Activated CD4-positive, alpha-beta memory T cell treated with anti-CD3 and anti-CD28 coated beads, Interleukin-2, amount 10 ng/mL, durations not matched to agents 7 days and 5 days (primary cell): ENCODE measurements around the gene UXT. TPM values are rescaled to one million over a fixed set of nuclear protein-coding genes. Genes with fewer than 3 reads are reported as not detected.

Source experiments
- CTCF ChIA-PET: fragments of 350-600 bp; sonication (Branson Sonifier 250); formaldehyde crosslinking; loops from one replicate; lab custom pipeline; 2021; ENCODE audit warnings: antibody characterized with exemption, inconsistent platforms; lab: Charles Lee
- POLR2A ChIA-PET: fragments of 350-600 bp; sonication (Branson Sonifier 250); formaldehyde crosslinking; loops from one replicate; lab custom pipeline; 2021; ENCODE audit warnings: antibody characterized with exemption; lab: Charles Lee
- DNase-seq: peaks from one replicate; pipeline ENCODE4 v3.0.0-alpha.2; 2020
- H3K27ac Mint-ChIP-seq: one replicate; pipeline ENCODE4 v1.8.0; 2021; ENCODE audit warnings: mild to moderate bottlenecking, mixed read lengths
- H3K27me3 Mint-ChIP-seq: one replicate; pipeline ENCODE4 v1.8.0; 2021; ENCODE audit warnings: mixed read lengths
- H3K36me3 Mint-ChIP-seq: one replicate; pipeline ENCODE4 v1.8.0; 2021; ENCODE audit warnings: low read depth, mixed read lengths
- H3K4me1 Mint-ChIP-seq: one replicate; pipeline ENCODE4 v1.8.0; 2021; ENCODE audit warnings: mixed read lengths
- H3K4me3 Mint-ChIP-seq: one replicate; pipeline ENCODE4 v1.8.0; 2021; ENCODE audit warnings: mild to moderate bottlenecking, mixed read lengths
- H3K9me3 Mint-ChIP-seq: one replicate; pipeline ENCODE4 v1.8.0; 2021; ENCODE audit warnings: mixed read lengths
- total RNA-seq, 2 experiments: library from RNA; stranded (reverse); gene quantifications; one replicate each; pipeline ENCODE4 v1.2.3, GENCODE V29; 2021

UXT gene
- total RNA-seq, 2 experiments from 2014 or later: 162 to 167 TPM

DNA sequence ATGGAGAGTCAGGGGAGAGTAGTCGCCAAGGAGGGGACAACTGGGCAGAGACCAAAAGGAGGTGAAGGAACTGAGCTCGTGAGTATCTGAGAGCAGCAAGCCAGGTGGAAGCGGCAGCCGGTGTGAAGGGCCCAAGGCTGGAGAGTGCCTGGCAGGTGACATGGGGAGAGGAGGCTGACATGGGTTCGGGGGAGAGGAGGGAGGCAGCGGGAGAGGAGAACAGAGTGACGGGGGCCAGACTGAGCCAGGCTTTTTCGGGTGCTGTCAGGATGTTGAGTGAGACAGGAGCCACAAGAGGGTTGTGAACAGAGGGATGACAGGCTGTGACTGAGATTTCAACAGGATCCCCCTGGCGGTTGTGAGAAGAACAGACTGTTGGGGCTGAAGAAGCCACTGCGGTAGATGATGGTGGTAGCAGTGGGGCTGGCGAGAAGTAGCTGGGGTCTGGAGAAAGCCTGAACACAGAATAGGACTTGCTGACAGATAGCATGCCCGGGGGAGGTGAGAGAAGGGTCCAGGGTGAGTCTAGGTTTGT, 14.4 kb downstream of the UXT start:
- peak; percentile 23 for DNase-seq
- H3K9me3 Mint-ChIP-seq: no peaks in the 10 kb centered on the region
- peaks cover 53% of the 10 kb centered on the region for H3K36me3 Mint-ChIP-seq
- ChIA-PET CTCF (interaction anchor here (0.8 to 2.1 kb wide), 4 partner anchors 14 to 147 kb away, joined by 3 to 5 read pairs (median 4); no protein-coding TSS in a partner anchor), POLR2A (interaction anchor here (0.8 kb wide), 1 partner anchor 39 kb away, joined by 3 read pairs; no protein-coding TSS in a partner anchor)
- no peaks in the 10 kb centered on the region for H3K27me3 Mint-ChIP-seq
- H3K27ac Mint-ChIP-seq: peak overlapping the region; percentile 16
- H3K4me1 Mint-ChIP-seq: peaks cover 43% of the 10 kb centered on the region
- H3K4me3 Mint-ChIP-seq: no peak overlapping the region

DNA sequence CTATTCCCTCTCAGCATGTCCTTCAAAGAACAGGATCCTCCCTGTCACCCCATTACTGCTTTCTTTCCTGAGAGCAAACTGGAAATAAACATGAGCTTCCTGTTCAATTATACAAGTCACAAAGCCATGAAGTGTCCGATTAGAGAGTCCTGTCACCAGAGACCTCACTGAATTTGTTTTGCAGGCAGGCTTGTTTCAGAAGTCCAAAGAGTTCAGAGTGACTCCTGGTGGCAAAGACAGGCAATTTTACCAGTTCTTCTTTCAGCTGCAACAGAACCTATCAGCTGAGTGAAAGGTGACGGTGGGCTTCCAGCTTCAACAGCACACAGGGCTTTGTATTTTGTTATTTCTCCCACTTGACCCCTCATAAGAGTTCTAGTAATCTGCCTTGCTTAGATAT, 15.1 kb downstream of the UXT start:
- Mint-ChIP-seq H3K36me3 (peaks cover 54% of the 10 kb centered on the region), H3K27ac (no peak overlapping the region), H3K27me3 (no peaks in the 10 kb centered on the region), H3K4me1 (peaks cover 46% of the 10 kb centered on the region), H3K4me3 (no peak overlapping the region), H3K9me3 (no peaks in the 10 kb centered on the region)
- CTCF ChIA-PET: interaction anchor here (0.8 to 2.1 kb wide), 4 partner anchors 13 to 147 kb away, joined by 3 to 8 read pairs (median 4); no protein-coding TSS in a partner anchor
- POLR2A ChIA-PET: interaction anchor here (0.8 to 1.7 kb wide), 3 partner anchors 9 to 39 kb away, joined by 3 to 4 read pairs (median 3); no protein-coding TSS in a partner anchor
- DNase-seq: no peak

DNA sequence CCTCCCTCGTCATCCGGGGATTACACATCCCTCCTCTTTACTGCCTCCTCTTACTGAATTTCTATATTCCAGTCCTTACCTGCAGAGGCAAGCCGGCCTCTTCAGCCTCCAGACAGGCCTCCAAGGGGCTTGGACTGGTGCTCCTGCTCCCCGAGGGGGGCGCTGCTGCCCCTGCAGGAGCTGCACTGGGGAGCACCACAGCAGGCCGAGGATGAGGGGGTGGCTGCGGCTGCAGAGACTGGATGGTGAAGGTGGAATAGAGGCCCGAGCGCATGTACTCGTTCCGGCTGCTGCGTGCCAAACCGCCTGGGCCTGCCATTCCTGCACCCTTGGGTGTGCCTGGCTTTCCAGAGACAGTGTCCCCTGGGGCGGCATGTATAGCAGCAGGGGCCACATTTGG, 20.2 kb downstream of the UXT start:
- Mint-ChIP-seq H3K27me3 (no peaks in the 10 kb centered on the region), H3K4me3 (no peak overlapping the region), H3K9me3 (no peaks in the 10 kb centered on the region), H3K36me3 (peaks cover 61% of the 10 kb centered on the region), H3K4me1 (peaks cover 24% of the 10 kb centered on the region), H3K27ac (no peak overlapping the region)
- POLR2A ChIA-PET: interaction anchor here (3.5 kb wide), 1 partner anchor 11 kb away, joined by 15 read pairs; the partner anchor contains the start of gene ELK1
- CTCF ChIA-PET: no interaction called here
- no peak for DNase-seq

DNA sequence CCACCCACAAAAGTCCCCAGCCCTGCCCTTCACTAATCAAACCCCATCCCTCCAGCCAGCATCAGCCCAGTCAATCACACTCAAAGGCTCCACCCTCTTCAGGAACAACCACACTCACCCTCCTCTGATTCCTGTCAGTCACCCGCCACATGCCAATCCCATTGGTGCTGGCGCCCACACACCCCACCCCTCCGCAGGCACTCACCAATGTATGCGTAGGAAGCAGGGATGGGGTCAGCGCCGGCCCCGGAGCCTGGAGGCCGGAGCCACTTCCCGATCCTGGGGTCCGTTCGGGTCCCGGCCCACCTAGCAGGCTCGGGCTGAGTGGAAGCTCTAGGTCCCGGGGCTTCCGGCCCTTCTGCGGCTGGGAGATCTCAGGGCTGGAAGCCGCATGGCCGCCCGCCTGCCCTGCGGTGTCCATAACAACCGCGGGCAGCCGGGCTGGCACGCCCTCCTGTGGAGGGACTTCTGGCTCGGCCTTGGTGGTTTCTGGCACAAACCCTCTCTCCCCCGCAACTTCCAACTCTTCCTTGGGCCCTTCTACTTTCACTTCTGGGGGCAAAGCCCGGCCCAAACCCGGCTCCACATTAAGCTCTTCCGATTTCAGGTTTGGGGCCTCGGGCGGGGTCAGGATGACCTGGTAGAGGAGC, 21.3 kb downstream of the UXT start:
- no peaks in the 10 kb centered on the region for H3K9me3 Mint-ChIP-seq
- H3K4me3 Mint-ChIP-seq: peak overlapping the region; percentile 52
- DNase-seq: peak; percentile 39
- ChIA-PET POLR2A (interaction anchor here (3.5 kb wide), 1 partner anchor 12 kb away, joined by 15 read pairs; the partner anchor contains the start of gene ELK1), CTCF (interaction anchor here (1.1 kb wide), 1 partner anchor 10 kb away, joined by 3 read pairs; no protein-coding TSS in a partner anchor)
- H3K36me3 Mint-ChIP-seq: peaks cover 59% of the 10 kb centered on the region
- H3K27ac Mint-ChIP-seq: peak overlapping the region; percentile 44
- no peaks in the 10 kb centered on the region for H3K27me3 Mint-ChIP-seq
- peaks cover 22% of the 10 kb centered on the region for H3K4me1 Mint-ChIP-seq

DNA sequence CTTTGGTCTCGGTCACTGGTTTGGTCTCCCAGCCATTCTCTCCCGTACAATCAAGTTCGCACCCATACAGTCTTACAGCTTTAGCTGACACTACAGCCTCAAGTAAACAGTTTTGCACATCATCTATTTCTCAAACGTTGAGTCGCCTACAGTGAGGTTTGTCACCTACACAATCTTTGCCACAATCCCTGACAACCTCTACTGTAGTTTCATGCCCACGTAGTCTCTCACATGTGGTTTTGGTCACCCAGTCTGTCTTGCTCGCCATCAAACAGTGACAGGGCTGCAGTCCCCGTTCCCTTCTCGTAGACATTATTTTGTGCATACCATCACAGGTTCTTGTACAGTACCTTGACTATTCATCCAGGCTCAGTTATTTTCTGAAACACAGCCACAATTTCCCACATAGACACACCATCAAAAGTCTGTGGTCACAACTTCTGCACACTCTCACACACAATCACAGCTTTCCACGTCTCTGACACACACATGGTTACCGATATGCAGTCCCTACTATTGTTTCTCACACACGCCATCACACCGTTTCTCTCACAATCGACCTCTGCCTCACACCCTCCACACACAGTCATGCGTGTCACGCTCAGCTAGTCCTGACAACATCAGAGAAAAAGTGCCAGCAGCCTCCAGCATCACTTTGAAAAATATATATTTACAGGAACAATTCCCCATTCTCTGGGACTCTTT, 24.0 kb downstream of the UXT start:
- Mint-ChIP-seq H3K4me1 (peaks cover 25% of the 10 kb centered on the region), H3K36me3 (peaks cover 39% of the 10 kb centered on the region), H3K27me3 (no peaks in the 10 kb centered on the region), H3K9me3 (no peaks in the 10 kb centered on the region), H3K4me3 (no peak overlapping the region), H3K27ac (no peak overlapping the region)
- DNase-seq: peak; percentile 17
- POLR2A ChIA-PET: no interaction called here
- CTCF ChIA-PET: no interaction called here

DNA sequence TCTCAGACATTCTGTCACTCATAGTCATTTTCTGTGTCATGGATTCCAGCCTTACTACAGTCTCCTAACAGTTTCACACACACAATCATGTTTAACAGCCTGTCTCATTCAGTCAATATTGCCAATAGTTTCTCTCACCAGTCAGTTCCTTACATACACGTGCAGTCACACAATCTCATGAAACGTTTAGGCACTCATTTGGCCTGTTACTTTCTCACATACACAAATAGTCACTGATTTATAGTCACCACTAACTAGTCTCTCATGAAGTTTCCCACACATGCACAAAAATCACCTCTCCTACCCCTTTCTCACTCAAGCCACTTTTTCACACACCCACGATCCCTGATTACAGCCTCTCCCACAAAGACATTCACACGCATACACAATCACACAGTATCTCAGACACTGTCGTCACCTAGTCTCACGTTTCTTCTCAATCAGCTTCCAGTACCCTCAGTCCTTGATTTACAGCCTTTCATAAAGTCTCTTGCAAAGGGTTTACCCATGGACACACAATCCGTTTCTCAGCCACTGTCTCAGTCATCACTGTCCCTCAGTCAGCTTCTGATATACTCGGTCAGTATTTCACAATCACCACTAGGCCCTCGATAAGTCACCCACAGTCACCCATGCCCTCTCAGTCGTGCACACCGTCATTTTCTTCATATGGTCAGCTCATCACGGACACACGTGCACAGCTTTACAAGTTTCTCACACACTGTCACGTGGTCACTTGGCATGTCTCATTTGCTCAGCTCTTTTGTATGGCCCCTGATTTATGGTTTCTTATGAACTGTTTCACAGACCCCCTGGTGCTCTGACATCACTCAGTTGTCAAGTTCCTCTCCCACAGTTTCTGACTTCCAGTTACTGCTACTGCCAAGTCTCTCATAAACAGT, 25.0 kb downstream of the UXT start:
- Mint-ChIP-seq H3K36me3 (peaks cover 28% of the 10 kb centered on the region), H3K27ac (no peak overlapping the region), H3K9me3 (no peaks in the 10 kb centered on the region), H3K4me3 (no peak overlapping the region), H3K27me3 (no peaks in the 10 kb centered on the region), H3K4me1 (peaks cover 30% of the 10 kb centered on the region)
- DNase-seq: no peak
- ChIA-PET POLR2A (no interaction called here), CTCF (no interaction called here)

DNA sequence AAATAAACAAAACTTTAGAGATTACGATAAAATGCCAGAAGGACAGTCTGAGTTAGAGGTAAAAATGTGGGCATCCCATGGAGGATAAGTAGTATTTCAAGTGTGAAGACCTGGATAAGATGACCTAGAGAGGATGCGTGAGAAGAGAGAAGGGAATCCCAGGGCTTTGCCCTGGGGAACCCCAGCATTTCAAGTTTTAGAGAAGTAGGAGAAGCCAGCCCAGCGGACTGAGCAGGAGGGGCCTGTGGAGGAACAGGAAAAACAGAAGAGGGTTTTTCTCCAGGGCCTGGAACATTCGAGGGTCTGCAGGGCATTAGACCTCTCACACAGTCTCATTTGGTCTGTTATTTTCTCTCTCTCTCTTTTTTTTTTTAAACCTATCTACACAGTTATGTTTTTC, 26.3 kb downstream of the UXT start:
- Mint-ChIP-seq H3K9me3 (no peaks in the 10 kb centered on the region), H3K36me3 (peaks cover 16% of the 10 kb centered on the region), H3K27ac (no peak overlapping the region), H3K27me3 (no peaks in the 10 kb centered on the region), H3K4me3 (no peak overlapping the region), H3K4me1 (peaks cover 26% of the 10 kb centered on the region)
- CTCF ChIA-PET: no interaction called here
- POLR2A ChIA-PET: no interaction called here
- no peak for DNase-seq

DNA sequence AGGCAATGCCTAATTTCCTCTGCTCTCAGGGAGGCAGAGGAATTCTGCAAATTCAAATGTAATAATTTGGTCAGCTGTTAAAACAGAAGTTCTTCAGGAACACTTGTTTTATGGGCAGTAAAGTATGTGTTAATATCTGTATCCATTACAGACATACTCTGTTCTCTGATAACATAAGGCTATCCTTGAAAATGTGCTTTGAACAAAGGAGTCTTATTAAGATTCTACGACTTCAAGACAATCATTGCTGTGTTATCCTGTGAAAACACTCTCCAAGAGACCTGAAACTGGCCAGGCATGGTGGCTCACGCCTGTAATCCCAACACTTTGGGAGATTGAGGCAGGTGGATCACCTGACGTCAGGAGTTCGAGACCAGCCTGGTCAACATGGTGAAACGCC, 27.3 kb downstream of the UXT start:
- Mint-ChIP-seq H3K27ac (no peak overlapping the region), H3K27me3 (no peaks in the 10 kb centered on the region), H3K36me3 (peaks cover 6% of the 10 kb centered on the region), H3K4me1 (peaks cover 21% of the 10 kb centered on the region), H3K9me3 (no peaks in the 10 kb centered on the region), H3K4me3 (no peak overlapping the region)
- no peak for DNase-seq
- ChIA-PET CTCF (interaction anchor here (0.6 to 1.7 kb wide), 2 partner anchors 12 to 19 kb away, joined by 3 to 5 read pairs; partner anchors contain the start of gene ELK1), POLR2A (interaction anchor here (1.8 to 2.0 kb wide), 2 partner anchors 10 to 17 kb away, joined by 4 to 7 read pairs; no protein-coding TSS in a partner anchor)

DNA sequence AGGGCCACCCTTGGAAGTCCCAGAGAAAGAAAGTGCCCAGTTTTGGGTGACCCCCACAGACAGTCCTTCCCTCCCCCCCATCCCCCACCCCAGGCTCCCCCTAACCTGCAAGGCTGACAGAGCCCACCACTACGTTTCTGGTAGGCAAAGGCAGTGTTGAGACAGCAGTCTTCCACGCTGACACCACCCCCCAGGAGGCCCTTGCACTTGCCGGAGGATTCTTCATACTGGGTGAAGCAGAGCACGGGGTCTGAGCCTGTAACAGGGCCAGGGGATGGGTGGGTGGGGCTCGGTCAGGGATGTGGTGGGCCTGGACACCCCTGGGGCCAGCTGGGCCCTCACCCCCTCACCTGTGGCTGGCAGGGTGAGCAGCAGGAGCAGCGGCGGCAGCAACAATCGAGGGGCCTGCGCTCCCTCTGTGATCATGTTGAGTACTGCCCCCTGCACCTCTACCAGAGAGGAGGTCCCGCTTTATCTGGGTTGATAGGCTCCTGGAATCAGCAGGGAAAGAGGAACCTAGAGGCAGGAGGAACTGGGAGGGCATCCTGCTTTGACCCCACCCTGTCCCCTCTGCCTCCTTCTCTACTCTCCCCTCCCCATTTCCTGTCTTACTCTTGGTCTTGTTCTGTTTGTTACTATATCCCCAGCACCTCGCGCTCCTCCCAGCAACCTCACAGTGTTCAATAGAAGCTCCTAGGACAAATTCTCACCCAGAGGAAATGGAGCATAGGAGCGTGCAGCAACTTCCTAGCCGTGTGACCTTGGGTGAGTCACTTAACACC, 29.4 kb downstream of the UXT start, which contains the start of gene CFP:
Gene CFP, minus strand, starts transcription at position 512 of the 782 bp plus-strand sequence. Its CDS starts 86 bp downstream, at position 426.
- no peaks in the 10 kb centered on the region for H3K9me3 Mint-ChIP-seq
- peak within 1 kb of the TSS; percentile 79 for H3K27ac Mint-ChIP-seq
- ChIA-PET CTCF (interaction anchor here (1.7 kb wide), 1 partner anchor 14 kb away, joined by 5 read pairs; no protein-coding TSS in a partner anchor), POLR2A (interaction anchor here (0.6 to 2.0 kb wide), 6 partner anchors 8 to 143 kb away, joined by 3 to 7 read pairs (median 4); partner anchors contain the start of genes ELK1 and TIMP1)
- H3K27me3 Mint-ChIP-seq: no peaks in the 10 kb centered on the region
- H3K4me3 Mint-ChIP-seq: peak within 1 kb of the TSS; percentile 68
- H3K36me3 Mint-ChIP-seq: peaks cover 4% of the 10 kb centered on the region
- H3K4me1 Mint-ChIP-seq: peaks cover 18% of the 10 kb centered on the region
- peak; percentile 22 for DNase-seq

DNA sequence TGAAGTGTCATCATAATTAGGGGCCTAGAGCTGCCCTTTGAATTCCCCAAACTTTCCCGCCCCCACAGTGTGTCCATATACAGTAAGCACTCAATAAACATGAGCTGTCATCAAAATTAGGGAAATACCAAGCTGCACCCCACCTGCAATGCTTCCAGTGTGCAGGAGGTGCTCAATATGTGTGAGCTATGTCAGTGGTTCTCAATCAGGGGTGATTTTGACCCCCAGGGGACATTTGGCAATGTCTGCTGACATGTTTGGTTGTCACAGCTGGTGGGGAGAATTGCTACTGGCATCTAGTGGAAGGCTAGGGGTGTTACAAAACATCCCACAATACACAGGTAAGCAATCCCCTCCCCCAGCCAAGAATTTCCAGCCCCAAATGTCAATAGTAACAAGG, 30.0 kb downstream of the UXT start:
- Mint-ChIP-seq H3K4me3 (peak overlapping the region; percentile 68), H3K27ac (peak overlapping the region; percentile 79), H3K9me3 (no peaks in the 10 kb centered on the region), H3K4me1 (peaks cover 21% of the 10 kb centered on the region), H3K27me3 (peaks cover 3% of the 10 kb centered on the region), H3K36me3 (peaks cover 4% of the 10 kb centered on the region)
- ChIA-PET CTCF (interaction anchor here (1.0 kb wide), 1 partner anchor 121 kb away, joined by 3 read pairs; no protein-coding TSS in a partner anchor), POLR2A (interaction anchor here (0.9 to 1.6 kb wide), 3 partner anchors 15 to 21 kb away, joined by 3 to 5 read pairs (median 4); partner anchors contain the start of gene ELK1)
- peak; percentile 24 for DNase-seq

DNA sequence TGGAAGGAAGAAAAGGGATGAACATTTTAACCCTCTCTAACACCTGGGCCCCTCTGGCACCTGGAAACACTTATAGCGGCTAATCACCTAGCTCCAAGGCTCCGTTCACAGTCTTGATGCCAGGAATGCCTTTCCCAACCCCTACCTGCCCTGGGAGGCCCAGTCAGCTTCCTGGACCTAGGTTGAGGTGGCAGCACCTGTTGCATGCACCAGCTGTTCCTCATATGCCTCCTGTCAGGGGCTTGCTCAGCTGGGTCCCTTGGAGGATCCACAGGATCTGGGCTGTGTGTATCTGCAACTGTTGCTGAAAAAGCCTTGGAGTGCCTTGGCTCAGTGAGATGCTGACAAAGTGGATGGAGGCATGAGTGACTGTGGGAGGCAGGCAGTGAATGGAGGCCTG, 33.6 kb downstream of the UXT start:
- Mint-ChIP-seq H3K4me3 (no peak overlapping the region), H3K27me3 (peaks cover 25% of the 10 kb centered on the region), H3K9me3 (no peaks in the 10 kb centered on the region), H3K27ac (no peak overlapping the region), H3K4me1 (peaks cover 29% of the 10 kb centered on the region), H3K36me3 (peaks cover 4% of the 10 kb centered on the region)
- ChIA-PET POLR2A (interaction anchor here (0.7 kb wide), 1 partner anchor 435 kb away, joined by 3 read pairs; no protein-coding TSS in a partner anchor), CTCF (no interaction called here)
- DNase-seq: no peak
